Dedifferentiated amniotic fluid mesenchymal stem cell (primary cell): ENCODE data around the gene PUM1.
"Not testable (repeated sequence)": the region's sequence is repeated elsewhere in the genome, so short reads cannot be mapped to it uniquely, and the experiment has no call there.

Experiments
- DNase-seq: peaks from one replicate; pipeline ENCODE4 v3.0.0-alpha.2; 2016; ENCODE audit errors: extremely low spot score

Gene PUM1

GRCh38 chr1:30998171-30998570 is 67.3 kb downstream of the PUM1 start:
- no peak for DNase-seq

GRCh38 chr1:30997463-30998057 is 68.0 kb downstream of the PUM1 start:
- DNase-seq: no peak

- no peak for DNase-seq
These were observed 69.4 kb downstream of the PUM1 start for GRCh38 chr1:30995990-30996612.

- DNase-seq: no peak
These were observed 73.5 kb downstream of the PUM1 start for GRCh38 chr1:30991862-30992606.

- DNase-seq: peak; percentile 65
These were observed 74.9 kb downstream of the PUM1 start for GRCh38 chr1:30990591-30990990.

GRCh38 chr1:30988045-30988444 is 77.5 kb downstream of the PUM1 start:
- no peak for DNase-seq

GRCh38 chr1:30986755-30987154 is 78.8 kb downstream of the PUM1 start:
- no peak for DNase-seq

- DNase-seq: no peak
These were observed 80.5 kb downstream of the PUM1 start for GRCh38 chr1:30984991-30985503.

GRCh38 chr1:30984165-30984889 is 81.2 kb downstream of the PUM1 start:
- no peak for DNase-seq

- DNase-seq: no peak
These were observed 82.6 kb downstream of the PUM1 start for GRCh38 chr1:30982937-30983336.

GRCh38 chr1:30982431-30982830 is 83.1 kb downstream of the PUM1 start:
- DNase-seq: no peak

- DNase-seq: no peak
These were observed 84.3 kb downstream of the PUM1 start for GRCh38 chr1:30981172-30981571.

- DNase-seq: no peak
These were observed 88.0 kb downstream of the PUM1 start for GRCh38 chr1:30977511-30977910.

- DNase-seq: no peak
These were observed 88.4 kb downstream of the PUM1 start for GRCh38 chr1:30977105-30977504.

GRCh38 chr1:30976143-30976542 is 89.4 kb downstream of the PUM1 start:
- DNase-seq: no peak

- no peak for DNase-seq
These were observed 90.3 kb downstream of the PUM1 start for GRCh38 chr1:30975217-30975616.

- DNase-seq: no peak
These were observed 91.0 kb downstream of the PUM1 start for GRCh38 chr1:30974536-30974935.

GRCh38 chr1:30972349-30972748 is 93.2 kb downstream of the PUM1 start:
- DNase-seq: not testable (repeated sequence)

GRCh38 chr1:30971496-30971895 is 94.0 kb downstream of the PUM1 start:
- DNase-seq: no peak

- no peak for DNase-seq
These were observed 95.6 kb downstream of the PUM1 start for GRCh38 chr1:30969903-30970302.

- no peak for DNase-seq
These were observed 97.1 kb downstream of the PUM1 start for GRCh38 chr1:30968220-30968971.
